ENCODE results near the gene CDK11A.

CDK11A gene

DNA sequence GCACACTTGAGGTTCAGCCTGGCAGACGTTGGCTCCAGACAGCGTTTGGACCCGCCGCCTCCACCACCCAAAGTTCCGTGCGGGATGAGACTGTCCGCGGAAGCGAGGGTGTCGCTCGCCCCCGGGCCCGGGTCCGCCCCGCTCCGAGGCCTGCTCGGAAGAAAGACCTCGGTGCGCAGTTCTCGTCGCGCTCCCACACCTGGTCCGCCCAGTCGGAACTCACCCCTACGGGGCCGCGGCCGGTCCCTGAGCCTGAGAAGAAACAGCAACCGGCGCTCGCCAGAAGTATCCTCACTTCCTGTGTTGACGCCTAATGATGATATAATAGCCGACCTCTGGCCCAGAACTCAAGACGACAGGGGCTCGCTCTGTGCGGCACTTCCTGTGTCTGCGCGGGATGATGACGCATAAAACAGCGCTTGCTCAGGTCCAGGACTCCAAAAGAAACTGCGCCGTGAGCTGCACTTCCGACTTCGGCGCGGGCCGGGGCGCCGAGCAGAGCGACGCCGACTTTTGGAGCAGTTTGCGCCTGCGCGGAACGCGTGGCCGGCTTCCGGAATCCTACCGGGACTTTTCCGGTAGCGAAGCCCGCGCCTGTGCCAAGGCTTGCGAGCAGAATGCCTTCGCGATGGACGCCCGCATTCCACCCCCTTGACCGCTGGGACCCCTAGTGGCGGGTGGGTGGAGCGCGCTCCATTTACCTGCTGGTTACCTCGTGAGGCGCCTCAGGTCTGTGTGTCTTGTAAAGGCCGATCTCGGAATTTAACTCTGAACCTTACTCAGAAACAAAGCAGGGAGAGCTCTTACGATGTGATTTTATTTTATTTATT lies at the start of gene CDK11A:
TSS of gene CDK11A (minus strand) at position 323 of the 830 bp plus-strand sequence. CDS start 1,539 bp downstream, outside the sequence.
- DNase-seq (ENCODE audit: low read depth), result peak; percentile 100

DNA sequence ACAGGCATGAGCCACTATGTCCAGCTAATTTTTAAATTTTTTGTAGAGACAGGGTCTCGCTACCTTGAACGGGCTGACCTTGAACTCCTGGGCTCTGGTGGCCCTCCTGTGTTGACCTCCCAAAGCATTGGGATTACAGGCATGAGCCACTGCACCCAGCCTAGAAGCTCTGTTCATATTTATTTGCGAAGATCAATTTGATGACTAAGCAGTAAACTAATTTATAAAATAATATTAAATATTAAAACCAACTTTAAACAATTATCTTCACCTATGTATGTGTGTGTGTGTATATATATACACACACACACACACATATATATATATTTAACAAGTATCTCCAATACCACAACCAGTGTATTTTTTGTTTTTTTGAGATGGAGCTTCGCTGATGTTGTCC lies 49.7 kb upstream of the CDK11A start:
- DNase-seq (ENCODE audit: low read depth), result no peak

DNA sequence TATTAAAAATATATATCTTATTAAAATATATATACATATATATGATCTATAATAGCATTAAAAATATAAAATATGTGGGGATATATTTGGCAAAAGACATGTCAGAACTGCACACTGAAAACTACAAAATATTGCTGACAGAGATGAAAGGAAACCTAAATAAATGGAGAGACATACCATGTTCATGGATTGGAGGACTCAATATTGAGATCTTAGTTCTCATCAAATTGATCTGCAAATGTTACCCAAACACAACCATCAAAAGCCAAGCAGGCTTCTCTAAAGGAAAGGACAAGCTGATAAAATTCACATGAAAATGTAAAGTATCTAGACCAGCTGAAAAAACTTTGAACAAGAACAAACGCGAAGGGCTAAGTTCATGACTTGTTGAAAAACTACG lies 46.9 kb upstream of the CDK11A start:
- DNase-seq (ENCODE audit: low read depth), result no peak

DNA sequence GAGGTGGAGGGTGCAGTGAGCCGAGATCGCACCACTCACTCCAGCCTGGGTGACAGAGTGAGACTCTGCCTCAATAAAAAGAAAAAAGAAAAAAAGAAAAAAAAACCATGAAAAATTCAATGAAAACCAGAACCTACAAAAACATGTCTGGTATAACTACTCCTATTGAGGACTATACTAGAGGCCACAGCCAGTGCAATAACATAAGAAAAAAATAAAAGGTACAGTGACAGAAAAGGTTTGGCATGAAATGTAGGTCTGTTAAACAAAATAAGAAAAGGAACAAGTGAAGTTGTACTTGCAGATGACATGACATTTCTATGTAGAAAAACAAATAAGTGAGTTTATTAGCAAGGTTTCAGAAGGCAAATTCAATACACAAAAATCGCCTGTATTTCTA lies 45.9 kb upstream of the CDK11A start:
- DNase-seq (ENCODE audit: low read depth), result no peak

DNA sequence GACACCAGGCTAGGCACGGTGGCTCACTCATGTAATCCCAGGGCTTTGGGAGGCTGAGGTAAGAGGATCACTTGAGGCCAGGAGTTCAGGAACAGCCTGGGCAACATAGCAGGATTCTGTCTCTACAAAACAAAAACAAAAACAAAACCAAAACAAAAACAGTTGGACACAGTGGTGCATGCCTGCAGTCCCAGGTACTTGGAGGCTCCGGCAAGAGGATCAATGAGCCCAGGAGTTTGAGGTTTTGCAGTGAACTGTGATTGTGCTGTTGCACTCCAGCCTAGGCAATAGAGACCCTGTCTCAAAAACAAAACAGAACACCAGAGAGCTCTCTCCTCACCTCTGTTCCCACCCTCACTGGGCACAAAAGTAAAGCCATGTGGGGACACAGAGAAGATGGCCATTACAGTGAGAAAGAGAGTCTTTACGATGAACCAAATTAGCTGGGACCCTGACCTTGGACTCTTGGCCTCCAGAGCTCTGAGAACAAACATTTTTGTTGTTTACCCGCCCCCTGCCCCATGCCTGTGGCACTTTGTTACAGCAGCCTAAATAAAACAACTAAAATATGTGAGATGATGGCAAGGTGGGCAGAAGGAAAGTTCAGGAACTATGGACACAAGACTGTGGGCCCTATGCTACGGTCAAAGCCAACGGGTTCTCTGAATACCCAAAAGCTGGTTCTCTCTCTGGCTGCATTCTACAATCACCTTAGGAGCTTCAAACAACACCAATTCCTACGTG lies 44.3 kb upstream of the CDK11A start:
- DNase-seq (ENCODE audit: low read depth), result no peak

DNA sequence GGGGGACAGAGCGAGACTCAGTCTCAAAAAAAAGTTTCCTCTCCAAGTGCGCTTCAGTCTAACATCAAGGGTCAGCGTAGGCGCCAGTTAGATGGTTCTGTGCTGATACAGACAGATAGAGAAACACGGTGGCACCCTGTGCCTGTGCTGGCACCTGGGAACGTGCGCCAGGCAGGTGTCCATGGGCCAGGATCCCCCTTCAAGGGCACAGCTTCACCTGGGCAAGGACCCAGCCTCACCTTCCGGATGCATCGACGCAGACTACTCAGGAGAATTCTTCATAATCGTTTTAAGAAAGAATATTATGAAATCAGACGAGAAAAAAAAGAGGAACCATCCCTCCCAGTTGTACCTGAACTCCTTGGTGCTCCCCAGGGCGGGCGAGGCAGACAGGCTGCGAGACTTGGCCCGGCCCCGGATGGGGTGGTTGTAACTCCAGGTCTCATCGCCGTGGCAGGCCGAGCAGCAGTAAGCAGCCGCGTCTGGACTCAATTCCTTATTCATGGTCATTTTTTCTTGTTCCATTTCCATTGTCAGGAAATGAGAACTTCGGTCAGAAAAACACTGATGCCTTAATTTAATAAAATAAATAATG lies 40.8 kb upstream of the CDK11A start:
- no peak for DNase-seq (ENCODE audit: low read depth)

DNA sequence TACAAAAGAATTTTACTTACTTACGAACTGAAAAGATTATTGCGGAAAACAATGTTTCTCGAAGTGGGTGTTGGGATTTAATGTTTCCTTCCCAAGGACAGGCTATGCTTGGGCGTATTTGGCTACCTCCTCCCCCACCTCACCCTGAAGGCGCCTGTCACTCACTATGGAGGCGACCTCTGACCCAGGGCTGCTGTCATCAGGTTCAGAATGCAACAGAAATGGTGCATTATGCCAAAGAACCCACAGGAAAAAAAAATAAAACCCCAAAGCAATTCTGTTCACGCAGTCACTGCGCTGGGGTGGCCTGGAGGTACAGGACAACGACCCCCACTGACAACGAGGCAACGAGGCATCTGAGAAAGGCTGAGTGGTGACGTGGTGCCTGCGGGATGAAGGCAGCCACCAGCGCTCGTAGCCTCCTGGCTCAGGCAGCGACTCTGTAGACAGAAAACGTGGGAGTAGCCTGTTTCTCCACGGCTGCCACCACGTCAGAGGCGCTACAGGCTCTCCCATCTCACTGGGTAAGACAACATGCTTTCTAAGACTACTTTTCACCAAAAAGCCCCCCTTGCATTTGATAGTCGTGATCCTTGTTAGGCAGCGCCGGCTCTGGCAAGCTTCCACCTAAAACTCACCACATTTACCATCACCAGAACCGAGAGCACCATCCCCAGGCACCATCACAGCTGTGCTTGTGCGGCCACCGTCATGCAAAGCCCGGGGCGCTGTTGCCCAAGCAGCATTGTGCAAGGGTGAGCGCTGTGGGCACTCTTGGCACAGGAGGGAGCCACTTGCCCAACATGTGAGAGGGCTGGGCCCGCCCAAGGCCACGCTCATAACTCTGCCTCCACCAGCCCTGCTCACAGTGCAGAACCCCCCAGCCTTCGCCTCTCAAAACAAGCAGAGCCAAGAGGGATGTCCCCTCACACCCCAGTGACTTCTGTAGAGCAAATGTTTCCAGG lies 39.8 kb upstream of the CDK11A start:
- DNase-seq (ENCODE audit: low read depth), result peak; percentile 12

DNA sequence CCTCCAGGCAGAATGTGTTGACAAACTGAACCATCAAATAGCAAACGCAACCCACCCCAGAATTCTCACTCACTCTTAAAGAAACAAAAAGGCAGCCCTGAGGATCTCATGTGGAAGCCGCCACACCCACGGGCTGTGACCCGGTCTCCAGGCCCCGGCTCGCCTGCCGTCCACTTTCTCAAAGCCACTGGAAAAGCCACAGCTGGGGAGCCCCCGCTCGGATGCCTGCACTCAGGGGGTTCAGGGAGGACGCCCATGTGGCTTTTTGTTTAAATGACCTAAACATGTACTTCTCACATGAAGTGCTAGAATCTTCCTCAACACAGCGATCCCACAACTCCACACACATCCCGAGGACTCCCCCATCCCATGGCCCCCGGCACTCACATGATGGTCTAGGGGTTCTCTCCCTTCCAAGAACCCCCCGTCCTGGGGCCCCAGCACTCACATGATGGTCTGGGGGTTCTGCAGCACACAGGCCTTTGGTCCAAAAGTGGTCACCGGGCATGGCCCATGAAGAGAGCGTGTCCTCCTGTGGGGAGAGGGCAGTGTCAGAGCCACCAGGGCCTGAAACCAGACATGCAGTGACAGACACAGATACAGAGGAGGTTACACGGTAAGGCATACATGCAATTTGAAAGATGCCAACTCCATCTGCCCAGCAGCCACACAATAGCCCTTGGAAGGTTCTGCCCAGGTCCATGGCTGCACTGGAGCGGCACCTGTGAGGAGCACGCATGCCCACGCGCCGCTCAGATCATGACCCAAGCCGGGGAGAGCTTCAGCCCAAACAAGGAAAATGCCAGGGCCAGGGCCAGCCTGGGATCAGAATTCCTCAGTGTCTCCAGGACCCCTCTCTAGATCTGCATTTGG lies 37.6 kb upstream of the CDK11A start:
- no peak for DNase-seq (ENCODE audit: low read depth)

DNA sequence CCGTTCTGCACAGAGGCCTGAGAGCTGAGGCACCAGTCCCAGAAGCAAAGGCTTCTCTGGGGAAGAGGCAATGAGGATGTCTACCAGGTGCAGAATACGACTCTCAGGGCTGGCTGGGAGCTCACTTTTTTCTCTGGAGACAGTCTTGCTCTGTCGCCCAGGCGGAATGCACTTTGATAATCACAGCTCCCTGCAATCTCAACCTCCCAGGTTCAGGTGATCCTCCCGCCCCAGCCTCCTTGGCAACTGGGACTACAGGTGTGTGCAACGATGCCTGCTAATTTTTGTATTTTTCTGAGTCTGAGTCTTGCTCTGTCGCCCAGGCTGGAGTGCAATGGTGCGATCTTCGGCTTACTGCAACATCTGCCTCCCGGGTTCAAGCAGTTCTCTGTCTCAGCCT lies 36.6 kb upstream of the CDK11A start:
- DNase-seq (ENCODE audit: low read depth), result no peak

DNA sequence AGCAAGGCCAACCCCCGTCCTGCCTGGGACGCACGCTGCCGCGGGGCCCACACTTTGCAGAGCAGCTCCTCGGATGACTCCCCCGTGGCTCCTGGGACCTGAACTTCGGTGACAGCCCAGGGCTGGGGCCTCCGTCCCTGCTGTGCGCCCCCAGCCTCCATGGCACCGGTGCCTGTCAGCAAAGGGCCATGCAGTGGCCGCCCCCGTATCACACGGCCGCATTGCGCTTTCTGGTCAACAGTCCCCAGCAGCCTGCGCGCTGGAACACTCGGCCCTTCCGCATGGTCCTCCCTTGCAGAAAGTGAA lies 36.1 kb upstream of the CDK11A start:
- no peak for DNase-seq (ENCODE audit: low read depth)

DNA sequence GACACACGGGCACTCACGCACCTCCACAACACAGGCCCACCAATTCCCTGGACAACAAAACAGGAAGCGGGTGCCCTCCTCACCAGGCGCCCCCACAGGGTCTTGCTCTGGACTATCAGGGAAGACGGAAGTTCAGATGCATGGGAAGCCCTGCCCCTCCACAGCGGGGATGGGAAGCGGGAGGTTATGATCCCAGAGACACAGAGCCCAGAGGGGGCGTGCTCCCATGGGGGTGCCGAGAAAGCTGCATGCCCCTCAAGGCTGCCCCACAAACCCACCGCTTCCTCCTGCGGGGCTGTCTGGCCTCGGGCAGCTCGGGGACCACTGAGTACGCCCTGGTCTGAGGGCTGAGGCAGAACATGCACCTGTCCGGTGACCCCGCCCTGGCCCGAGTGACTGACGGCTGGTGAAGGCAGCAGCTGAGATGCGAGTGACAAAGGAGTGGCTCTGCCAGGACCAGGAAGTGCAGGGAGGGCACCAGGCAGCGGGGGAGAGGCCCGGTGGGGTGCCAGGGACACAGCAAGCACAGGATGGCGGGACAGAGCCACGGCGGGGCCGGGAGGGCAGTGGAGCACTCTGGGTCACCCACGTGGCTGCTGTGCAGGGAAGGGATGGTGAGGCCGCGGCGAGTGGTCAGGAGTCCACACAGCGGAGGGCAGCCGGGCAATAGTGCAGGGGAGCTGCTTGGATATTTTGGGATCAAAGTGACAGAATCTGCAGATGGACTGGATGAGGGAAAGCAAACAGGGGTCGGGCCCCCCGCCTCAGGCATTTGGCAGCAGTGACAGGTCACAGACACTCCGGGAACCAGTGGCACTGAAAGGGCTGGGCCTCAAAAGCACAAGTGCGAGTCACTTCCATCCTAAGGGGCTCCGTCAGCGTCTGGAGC lies 35.5 kb upstream of the CDK11A start:
- DNase-seq (ENCODE audit: low read depth), result no peak

DNA sequence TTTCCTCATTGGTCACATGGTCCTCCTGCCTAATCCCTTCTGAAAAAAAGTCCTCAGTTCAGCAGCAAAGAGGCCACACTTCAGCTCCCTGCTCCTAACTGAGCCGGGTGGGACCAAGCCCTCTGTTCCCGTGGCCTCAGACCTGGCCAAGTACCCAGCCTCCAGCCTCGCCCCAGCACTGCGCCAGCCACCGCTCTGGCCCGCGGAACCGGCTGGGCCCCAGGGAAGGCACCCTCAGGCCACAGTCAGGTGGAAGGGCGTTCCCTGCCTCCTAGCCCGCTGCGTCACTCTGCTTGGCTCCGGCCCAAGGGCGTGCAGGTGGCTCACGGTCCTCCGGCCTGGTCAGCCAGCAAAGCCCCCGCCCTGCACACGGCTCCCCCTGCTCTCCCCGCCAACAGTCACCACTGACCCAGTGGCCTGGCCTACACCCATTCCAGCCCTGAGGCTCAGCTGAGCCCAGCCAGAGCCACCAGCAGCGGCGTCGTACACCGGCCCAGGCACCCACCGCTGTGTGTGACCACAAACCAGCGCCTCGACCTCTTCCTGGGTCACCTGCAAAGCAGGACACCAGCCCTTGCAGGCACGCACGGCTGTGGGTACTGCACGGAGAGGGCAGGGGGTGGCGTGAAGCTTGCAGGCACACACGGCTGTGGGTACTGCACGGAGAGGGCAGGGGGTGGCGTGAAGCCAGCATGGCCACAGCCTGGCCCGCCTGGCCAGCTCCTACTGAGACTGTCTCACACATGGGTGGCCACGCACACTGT lies 34.7 kb upstream of the CDK11A start:
- peak; percentile 7 for DNase-seq (ENCODE audit: low read depth)

DNA sequence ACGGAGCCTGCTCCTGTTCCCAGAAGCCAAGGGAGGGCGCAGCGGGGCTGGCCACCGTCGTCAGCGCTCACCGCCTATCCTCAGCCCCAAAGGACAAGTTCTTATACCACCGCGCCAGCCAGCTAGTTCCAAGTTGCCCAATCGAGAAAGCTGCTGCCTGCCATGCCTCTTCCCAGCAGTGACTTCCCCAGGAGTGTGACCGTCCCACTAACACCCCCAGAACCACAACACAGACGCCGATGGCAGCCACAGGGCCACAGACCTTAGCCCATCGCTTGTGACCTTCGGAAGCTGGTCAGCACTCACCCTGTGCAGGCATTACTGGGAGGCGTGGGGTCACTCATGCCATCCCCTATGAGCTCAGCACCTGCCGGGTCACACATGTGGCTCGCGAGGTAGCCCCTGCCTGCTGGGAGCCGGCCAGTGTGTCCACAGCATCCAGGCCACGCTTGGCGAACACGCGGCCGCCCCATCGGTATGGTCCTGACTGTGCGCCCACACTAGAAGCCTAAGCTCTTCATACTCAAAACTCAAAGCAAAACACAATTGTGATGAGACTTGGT lies 34.0 kb upstream of the CDK11A start:
- DNase-seq (ENCODE audit: low read depth), result no peak

DNA sequence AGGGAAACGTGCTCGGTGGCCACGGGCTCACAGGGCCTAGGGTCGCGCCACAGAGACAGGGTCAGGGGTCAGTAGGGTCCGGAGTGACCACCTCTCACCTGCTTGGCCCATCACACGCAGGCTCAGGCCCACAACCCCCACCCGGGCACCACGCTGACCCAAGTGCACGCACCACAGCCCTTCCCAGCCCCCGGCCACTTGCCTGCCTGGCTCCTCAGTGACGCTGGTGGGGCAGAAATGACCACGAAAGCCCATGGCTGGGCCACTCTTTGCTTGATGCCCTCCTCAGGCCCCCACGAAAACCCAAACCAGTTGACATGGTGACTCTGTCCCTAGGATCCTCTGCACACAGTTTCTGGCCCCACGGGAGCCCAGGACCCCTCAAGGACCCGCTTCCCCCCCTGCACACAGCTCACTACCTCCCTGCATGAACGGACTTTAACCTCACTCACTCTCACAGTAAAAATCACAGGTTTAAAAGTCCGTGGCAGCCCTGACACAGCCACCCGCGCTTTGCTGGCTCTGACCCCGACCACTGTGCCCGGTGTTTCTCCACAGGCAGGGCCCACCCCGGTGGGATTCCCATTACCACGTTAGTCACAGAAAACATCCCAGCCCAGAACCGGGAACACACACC lies 33.4 kb upstream of the CDK11A start:
- no peak for DNase-seq (ENCODE audit: low read depth)

DNA sequence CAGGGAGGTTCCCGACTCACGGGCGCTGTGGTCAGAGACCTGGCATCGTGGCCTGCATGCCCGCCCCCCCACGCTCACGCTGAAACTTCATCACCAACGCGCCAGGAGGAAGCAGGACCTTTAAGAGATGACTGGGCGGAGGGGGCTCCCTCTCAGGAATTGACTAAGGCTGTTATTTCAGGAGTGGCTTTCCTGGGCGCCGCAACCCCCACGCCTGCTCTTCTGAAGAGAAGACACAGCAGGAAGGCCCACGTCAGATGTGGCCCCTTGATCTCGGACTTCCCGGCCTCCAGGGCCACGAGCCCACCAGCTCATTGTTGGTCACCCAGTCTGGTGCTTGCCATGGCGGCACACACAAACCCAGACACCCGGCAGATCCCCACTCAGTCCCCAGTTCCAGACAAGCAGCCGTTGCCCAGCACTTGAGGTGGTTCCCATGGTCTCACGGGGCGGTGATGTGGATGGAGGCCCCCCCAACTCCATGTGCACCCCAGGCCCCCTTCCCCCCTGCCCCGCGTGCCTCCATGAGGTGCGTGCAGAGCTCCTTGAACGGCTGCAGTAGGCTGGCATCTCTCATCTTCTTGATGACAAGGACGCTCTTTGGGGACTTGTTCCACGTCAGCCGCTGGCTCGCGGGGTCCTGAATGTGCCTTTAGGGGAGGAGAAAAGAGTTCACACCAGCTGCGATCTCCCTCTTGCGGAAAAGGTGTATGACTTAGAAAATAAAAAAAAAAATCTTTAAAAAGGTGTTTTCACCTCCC lies 32.7 kb upstream of the CDK11A start:
- DNase-seq (ENCODE audit: low read depth), result no peak

DNA sequence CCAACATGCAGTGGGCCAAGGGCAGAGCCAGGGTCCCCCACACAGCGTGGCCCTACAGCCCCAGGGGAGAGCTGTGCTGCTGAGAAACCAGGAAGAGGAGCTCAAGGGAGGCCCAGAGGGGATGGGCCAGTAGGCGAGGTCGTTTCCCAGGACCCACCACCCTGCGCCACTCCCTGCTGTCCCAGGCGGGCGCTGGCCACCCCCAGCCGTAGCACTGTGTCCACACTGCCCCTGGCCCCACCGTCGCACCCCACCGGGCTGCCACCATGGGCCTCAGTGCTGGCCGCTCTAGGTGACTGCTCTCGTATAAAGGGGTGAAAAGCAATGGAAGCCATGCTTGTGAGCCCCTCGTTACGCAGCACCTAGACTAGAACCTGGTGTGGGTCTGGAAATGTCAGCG lies 31.7 kb upstream of the CDK11A start:
- no peak for DNase-seq (ENCODE audit: low read depth)

DNA sequence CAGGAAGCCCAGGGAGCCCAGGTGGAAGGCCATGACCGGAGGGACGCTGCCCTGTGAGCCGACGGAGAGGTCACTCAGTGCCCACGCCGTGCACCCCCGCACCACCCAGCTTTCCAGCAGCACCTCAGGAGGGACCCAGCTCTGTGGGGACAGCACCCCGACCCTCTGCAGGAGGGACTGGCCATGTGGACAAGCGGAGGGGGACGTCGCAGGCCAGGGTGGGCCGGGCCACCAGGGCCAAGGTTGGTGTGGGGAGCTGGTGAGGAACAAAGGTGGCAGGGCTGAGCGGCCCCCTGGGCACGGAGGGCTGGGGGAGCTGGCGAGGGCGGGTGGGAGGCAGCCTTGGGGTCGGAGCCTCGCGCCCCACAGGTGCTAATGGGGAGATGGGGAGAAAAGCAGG lies 31.3 kb upstream of the CDK11A start:
- DNase-seq (ENCODE audit: low read depth), result no peak

Data from iris pigment epithelial cell (primary cell).